Measurements from ENCODE around the gene JMY.
"Not testable (repeated sequence)": the region's sequence is repeated elsewhere in the genome, so short reads cannot be mapped to it uniquely, and the experiment has no call there.

The JMY gene

DNA sequence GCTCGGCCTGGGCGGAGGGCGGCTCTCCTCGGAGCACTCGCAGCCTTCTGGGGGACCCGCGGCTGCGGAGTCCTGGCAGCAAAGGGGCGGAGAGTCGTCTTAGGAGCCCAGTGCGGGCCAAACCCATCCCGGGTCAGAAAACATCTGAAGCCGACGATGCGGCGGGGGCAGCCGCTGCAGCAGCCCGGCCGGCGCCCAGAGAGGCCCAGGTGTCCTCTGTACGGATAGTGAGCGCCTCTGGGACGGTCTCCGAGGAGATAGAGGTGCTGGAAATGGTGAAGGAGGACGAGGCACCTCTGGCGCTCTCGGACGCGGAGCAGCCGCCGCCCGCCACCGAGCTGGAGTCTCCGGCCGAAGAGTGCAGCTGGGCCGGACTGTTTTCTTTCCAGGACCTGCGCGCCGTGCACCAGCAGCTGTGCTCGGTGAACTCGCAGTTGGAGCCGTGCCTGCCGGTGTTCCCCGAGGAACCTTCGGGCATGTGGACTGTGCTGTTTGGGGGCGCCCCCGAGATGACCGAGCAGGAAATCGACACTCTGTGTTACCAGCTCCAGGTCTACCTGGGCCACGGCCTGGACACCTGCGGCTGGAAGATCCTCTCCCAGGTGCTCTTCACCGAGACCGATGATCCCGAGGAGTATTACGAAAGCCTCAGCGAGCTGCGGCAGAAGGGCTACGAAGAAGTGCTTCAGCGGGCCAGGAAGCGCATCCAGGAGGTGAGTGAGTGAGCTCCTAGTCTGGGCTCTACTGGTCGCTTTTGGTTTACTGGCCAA, 1.2 kb downstream of the JMY start:
- DNase-seq = no peak

DNA sequence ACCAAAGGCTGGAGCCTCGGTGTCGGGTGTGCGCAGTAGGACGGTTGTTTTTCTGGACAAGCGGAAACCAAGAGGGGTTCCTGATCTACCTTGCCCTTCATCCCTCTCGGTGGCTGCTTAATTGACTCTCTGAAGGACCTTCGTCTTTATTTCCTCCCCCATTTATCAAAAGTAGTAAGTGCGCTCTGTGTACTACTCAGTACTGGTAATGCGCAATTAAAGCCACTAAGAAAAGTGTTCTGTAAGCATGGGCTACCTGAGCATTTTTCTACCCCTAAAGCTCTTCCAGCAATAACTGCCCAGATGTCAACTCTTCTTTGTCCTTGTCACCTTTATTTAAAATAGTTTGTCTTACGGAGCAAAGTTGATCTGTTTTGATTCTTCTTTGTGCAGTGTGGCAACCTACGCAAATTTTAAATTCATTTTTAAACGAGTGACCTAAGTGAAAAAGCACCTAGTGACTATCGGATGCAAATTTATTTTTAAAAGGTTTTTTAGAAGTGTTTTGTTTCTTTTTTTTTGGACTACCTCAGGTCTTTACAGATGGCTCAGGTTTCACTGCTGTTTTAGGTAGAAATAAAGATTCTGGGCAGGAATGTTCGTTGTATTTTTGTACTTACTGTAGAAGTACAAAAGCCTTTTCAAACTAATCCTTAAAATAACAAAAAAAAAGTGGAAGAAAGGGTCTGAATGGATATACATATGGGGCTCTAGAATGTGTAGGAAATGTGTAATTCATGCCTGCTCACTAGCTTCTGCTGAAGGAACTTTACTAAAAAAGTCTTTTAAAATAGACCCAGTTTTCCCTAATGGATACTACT, 2.0 kb downstream of the JMY start:
- no peak for DNase-seq

GRCh38 chr5:79240561-79240960, 4.6 kb downstream of the JMY start:
- DNase-seq = no peak

GRCh38 chr5:79241535-79241979, 5.6 kb downstream of the JMY start:
- DNase-seq = no peak

- no peak for DNase-seq
Measured at GRCh38 chr5:79242242-79243039, 6.5 kb downstream of the JMY start.

GRCh38 chr5:79243224-79243623, 7.3 kb downstream of the JMY start:
- no peak for DNase-seq

- not testable (repeated sequence) for DNase-seq
Measured at GRCh38 chr5:79254067-79254466, 18.1 kb downstream of the JMY start.

- no peak for DNase-seq
Measured at GRCh38 chr5:79255786-79256557, 20.0 kb downstream of the JMY start.

GRCh38 chr5:79256563-79256962, 20.6 kb downstream of the JMY start:
- DNase-seq = no peak

DNA sequence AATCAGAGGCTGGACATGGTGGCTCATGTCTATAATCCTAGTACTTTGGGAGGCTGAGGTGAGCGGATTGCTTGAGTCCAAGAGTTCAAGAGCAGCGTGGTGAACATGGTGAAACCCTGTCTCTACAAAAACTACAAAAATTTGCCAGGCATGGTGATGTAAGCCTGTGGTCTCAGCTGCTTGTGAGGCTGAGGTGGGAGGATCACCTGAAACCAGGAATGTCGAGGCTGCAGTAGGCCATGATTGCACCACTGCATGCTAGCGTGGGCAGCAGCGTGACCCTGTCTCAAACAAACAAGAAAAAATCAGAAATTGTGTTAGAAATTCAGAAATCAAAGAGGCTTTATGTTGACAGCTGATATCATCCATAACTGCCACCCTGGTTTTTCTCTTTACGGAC, 21.4 kb downstream of the JMY start:
- no peak for DNase-seq

GRCh38 chr5:79258801-79259200, 22.9 kb downstream of the JMY start:
- no peak for DNase-seq

DNA sequence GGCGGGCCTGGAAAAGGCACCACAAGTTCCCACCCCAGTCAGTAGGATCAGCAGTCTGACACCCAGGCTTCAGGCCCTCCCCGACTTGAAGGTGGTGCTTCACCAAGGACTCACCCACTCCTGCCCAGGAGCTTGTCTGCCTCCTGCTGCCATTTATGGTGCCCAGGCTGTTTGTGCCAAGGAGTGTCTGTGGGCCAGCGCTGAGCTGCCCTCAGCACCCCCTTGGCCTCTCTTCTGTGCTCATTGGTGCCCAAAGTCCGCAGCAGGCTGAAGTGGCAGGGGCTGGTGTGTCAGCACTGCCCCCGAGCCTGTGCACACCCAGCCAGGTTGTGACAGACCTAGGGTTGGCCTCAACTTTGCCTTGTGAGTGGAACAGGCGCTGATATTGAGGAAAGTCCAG, 23.5 kb downstream of the JMY start:
- DNase-seq = no peak

- no peak for DNase-seq
Measured at GRCh38 chr5:79259810-79260209, 23.9 kb downstream of the JMY start.

- DNase-seq = no peak
Measured at GRCh38 chr5:79261897-79262296, 26.0 kb downstream of the JMY start.

DNA sequence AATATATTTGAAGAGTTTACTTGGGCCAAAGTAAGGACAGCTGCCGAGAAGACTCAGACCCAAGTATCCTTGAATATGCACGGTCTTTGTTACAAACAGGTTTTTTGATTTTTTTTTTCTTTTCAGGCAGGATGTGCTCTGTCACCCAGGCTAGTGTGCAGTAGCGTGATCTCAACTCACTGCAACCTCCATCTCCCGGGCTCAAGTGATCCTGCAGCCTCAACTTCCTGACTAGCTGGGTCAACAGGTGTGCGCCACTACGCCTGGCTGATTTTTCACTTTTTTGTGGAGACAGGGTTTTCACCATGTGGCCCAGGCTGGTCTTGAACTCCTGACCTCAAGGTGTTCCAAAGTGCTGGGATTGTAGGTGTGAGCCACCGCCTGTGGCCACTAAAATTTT, 27.4 kb downstream of the JMY start:
- no peak for DNase-seq

DNA sequence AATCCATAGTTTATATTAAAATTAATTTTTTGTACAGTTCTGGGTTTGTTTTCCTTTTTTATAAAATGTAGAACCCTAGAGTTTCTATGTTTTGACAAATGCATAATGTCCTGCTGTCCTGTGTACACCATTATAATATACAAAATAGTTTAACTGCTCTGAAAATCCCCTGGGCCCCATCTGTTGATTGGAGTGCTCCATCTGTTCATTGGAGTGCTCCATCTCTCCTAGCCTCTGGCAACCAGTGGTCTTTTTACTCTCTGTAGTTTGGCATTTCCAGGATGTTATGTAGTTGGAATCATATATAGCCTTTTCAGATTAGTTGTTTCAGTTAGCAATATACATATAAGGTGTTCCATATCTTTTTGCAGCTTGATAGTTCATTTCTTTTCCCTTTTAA, 31.2 kb downstream of the JMY start:
- no peak for DNase-seq

DNA sequence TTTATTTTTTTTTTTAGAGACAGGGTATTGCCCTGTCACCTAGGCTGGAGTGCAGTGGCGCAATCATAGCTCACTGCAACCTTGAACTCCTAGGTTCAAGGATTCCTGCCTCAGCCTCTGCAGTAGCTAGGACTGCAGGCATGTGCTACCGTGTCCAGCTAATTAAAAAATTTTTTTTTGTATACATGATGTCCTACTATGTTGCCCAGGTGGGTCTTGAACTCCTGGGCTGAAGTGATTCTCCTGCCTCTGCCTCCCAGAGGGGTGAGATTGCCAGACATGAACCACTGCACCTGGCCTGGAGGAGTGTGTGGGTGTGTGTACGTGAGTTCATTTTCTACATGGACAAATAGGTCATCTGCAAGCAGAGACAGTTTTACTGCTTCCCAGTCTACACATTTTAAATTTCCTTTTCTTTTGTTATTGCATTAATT, 33.8 kb downstream of the JMY start:
- DNase-seq = no peak

DNA sequence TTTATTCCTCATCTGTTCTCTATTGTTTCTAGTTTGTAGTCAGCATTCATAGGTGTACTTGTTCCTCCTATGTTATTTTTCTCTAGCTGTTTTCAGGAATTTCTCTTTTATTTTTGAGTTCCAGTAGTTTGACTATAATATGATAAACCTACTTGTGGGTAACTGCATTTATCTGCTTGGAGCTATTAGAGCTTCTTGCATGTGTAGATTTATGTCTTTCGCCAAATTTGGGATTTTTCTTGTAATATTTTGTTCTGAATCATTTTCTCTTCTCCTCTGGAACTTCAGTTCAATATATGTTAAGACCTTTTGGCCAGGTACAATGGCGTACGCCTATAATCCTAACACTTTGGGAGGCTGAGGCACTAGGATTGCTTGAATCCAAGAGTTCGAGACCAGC, 37.4 kb downstream of the JMY start:
- DNase-seq = no peak

GRCh38 chr5:79284846-79285245, 48.9 kb downstream of the JMY start:
- DNase-seq = no peak

DNA sequence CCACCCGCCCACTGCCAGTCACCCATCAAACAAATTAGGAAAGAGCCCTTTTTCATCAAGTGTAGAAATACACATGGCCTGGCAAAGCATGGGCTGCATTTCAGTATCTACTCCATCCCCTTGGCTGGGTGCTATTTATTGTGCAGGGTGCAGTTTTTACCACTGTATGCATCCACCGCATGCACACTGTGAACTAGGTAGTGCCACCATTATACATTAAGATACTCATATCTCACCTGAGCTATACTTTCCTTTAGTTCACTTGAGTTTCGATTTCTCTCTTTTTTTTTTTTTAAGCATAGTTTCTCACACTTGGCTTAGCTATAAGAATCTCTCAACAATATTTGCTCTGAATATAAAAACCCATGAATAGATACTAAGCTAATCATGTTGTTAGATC, 49.4 kb downstream of the JMY start:
- no peak for DNase-seq

GRCh38 chr5:79285833-79286232, 49.9 kb downstream of the JMY start:
- DNase-seq = no peak

- no peak for DNase-seq
Measured at GRCh38 chr5:79287380-79287779, 51.4 kb downstream of the JMY start.

DNA sequence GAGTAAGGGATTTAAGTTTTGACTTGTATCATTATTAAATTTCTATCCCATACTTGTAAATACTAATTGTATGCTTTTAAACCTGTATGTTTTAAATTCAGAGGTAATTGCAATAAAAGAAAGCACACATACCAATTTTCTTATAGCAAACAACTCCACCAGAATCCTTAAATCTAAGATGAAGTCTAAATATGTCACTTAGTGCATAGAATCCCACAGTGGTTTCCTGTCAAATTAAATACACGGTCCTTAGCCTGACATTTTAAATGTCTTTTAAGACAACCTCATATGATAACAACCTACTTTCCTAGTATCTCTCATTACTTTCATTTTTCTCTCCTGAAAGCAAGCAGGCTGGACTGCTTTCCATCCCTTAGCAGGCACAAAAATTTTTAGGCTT, 52.0 kb downstream of the JMY start:
- DNase-seq = no peak

Data from SIG-M5 (cell line).